Germinal center (tissue), 1 donor: ENCODE results near the gene RALGPS1.

Experiments used
- DNase-seq: peaks from one replicate; pipeline ENCODE4 v3.0.0; 2012; ENCODE audit warnings: mixed read lengths, low spot score

RALGPS1 gene

GRCh38 chr9:127099664-127100063 is 185.1 kb downstream of the RALGPS1 start:
- DNase-seq, result no peak

- no peak for DNase-seq
These were observed 187.6 kb downstream of the RALGPS1 start for GRCh38 chr9:127102176-127102575.

GRCh38 chr9:127102788-127103187 is 188.2 kb downstream of the RALGPS1 start:
- DNase-seq, result no peak

- DNase-seq, result no peak
These were observed 190.2 kb downstream of the RALGPS1 start for GRCh38 chr9:127104581-127105311.

GRCh38 chr9:127105805-127106465 is 191.4 kb downstream of the RALGPS1 start:
- no peak for DNase-seq

- no peak for DNase-seq
These were observed 191.9 kb downstream of the RALGPS1 start for GRCh38 chr9:127106466-127106855.

GRCh38 chr9:127107171-127107928 is 192.8 kb downstream of the RALGPS1 start:
- no peak for DNase-seq

GRCh38 chr9:127107929-127108876 is 193.6 kb downstream of the RALGPS1 start:
- DNase-seq, result no peak

- no peak for DNase-seq
These were observed 194.7 kb downstream of the RALGPS1 start for GRCh38 chr9:127109212-127109711.

GRCh38 chr9:127112056-127112455 is 197.5 kb downstream of the RALGPS1 start:
- DNase-seq, result no peak

GRCh38 chr9:127112735-127113161 is 198.2 kb downstream of the RALGPS1 start:
- no peak for DNase-seq

GRCh38 chr9:127113191-127113972 is 198.8 kb downstream of the RALGPS1 start:
- no peak for DNase-seq

- DNase-seq, result no peak
These were observed 200.0 kb downstream of the RALGPS1 start for GRCh38 chr9:127114606-127115005.

GRCh38 chr9:127116088-127116726 is 201.6 kb downstream of the RALGPS1 start:
- no peak for DNase-seq

- no peak for DNase-seq
These were observed 202.4 kb downstream of the RALGPS1 start for GRCh38 chr9:127116957-127117356.

- DNase-seq, result no peak
These were observed 203.2 kb downstream of the RALGPS1 start for GRCh38 chr9:127117801-127118200.

GRCh38 chr9:127118597-127119319 is 204.2 kb downstream of the RALGPS1 start:
- DNase-seq, result peak; percentile 15

- DNase-seq, result no peak
These were observed 204.7 kb downstream of the RALGPS1 start for GRCh38 chr9:127119320-127119709.

GRCh38 chr9:127121628-127122175 is 207.1 kb downstream of the RALGPS1 start:
- DNase-seq, result no peak
